ENCODE data around the gene MUC4.
"Not testable (repeated sequence)": the region's sequence is repeated elsewhere in the genome, so short reads cannot be mapped to it uniquely, and the experiment has no call there.

MUC4 gene

GRCh38 chr3:195758721-195759353, 52.9 kb downstream of the MUC4 start:
- no peak for DNase-seq

- DNase-seq, result no peak
Measured at GRCh38 chr3:195757827-195758226, 53.9 kb downstream of the MUC4 start.

- DNase-seq, result no peak
Measured at GRCh38 chr3:195757438-195757770, 54.3 kb downstream of the MUC4 start.

GRCh38 chr3:195755791-195756676, 55.7 kb downstream of the MUC4 start:
- DNase-seq, result no peak

- DNase-seq, result no peak
Measured at GRCh38 chr3:195755391-195755790, 56.3 kb downstream of the MUC4 start.

GRCh38 chr3:195754906-195755305, 56.8 kb downstream of the MUC4 start:
- no peak for DNase-seq

- DNase-seq, result no peak
Measured at GRCh38 chr3:195754141-195754540, 57.6 kb downstream of the MUC4 start.

- DNase-seq, result no peak
Measured at GRCh38 chr3:195753581-195753980, 58.1 kb downstream of the MUC4 start.

- no peak for DNase-seq
Measured at GRCh38 chr3:195752546-195753331, 59.0 kb downstream of the MUC4 start.

- DNase-seq, result no peak
Measured at GRCh38 chr3:195752066-195752465, 59.7 kb downstream of the MUC4 start.

GRCh38 chr3:195751560-195751959, 60.2 kb downstream of the MUC4 start:
- no peak for DNase-seq

GRCh38 chr3:195750797-195751520, 60.8 kb downstream of the MUC4 start:
- DNase-seq, result no peak

GRCh38 chr3:195749101-195749500, 62.6 kb downstream of the MUC4 start:
- DNase-seq, result not testable (repeated sequence)

- no peak for DNase-seq
Measured at GRCh38 chr3:195748661-195749060, 63.1 kb downstream of the MUC4 start.

- DNase-seq, result no peak
Measured at GRCh38 chr3:195746751-195747150, 65.0 kb downstream of the MUC4 start.

- no peak for DNase-seq
Measured at GRCh38 chr3:195746346-195746745, 65.4 kb downstream of the MUC4 start.

- DNase-seq, result no peak
Measured at GRCh38 chr3:195744437-195744836, 67.3 kb downstream of the MUC4 start.

- no peak for DNase-seq
Measured at GRCh38 chr3:195739561-195740111, 72.1 kb downstream of the MUC4 start.

GRCh38 chr3:195738274-195739044, 73.3 kb downstream of the MUC4 start:
- no peak for DNase-seq

GRCh38 chr3:195737782-195738181, 73.9 kb downstream of the MUC4 start:
- not testable (repeated sequence) for DNase-seq

- no peak for DNase-seq
Measured at GRCh38 chr3:195736866-195737490, 74.8 kb downstream of the MUC4 start.
